Thoracic aorta (tissue), 2 donors: Measurements from ENCODE around the gene ZBTB17. TPM values are rescaled to one million over a fixed set of nuclear protein-coding genes. Genes with fewer than 3 reads are reported as not detected.
"Not testable (repeated sequence)": the region's sequence is repeated elsewhere in the genome, so short reads cannot be mapped to it uniquely, and the experiment has no call there.

Experiments
- ATAC-seq: fragments of 150-250 bp; one replicate; pipeline ENCODE4 v1.8.0; 2017; ENCODE audit warnings: low read depth; ENCODE audit not compliant: insufficient number of reproducible peaks, low FRiP score
- DNase-seq: peaks from one replicate; pipeline ENCODE4 v3.0.0-alpha.2; 2020; ENCODE audit warnings: low spot score
- H3K27ac ChIP-seq, 2 donors: fragments of 200-600 bp; sonication (generic); 1 replicate in 1 of 2; 2 replicates in 1 of 2; pipeline ENCODE4 v1.5.1; 2016; ENCODE audit warnings: mild to moderate bottlenecking in 2 of 2, moderate library complexity in 2 of 2
- H3K27me3 ChIP-seq: fragments of 200-600 bp; sonication (generic); replicated peaks from 2 replicates; pipeline ENCODE4 v1.6.0; 2016; ENCODE audit warnings: mild to moderate bottlenecking; ENCODE audit not compliant: insufficient read depth
- H3K36me3 ChIP-seq: fragments of 200-600 bp; sonication (generic); one replicate; pipeline ENCODE4 v1.5.1; 2016
- H3K4me1 ChIP-seq, 2 donors: fragments of 200-600 bp; sonication (generic); 1 replicate in 1 of 2; 2 replicates in 1 of 2; pipeline versions ENCODE4 v1.5.1 to v1.6.0; 2016; ENCODE audit warnings: low read depth in 2 of 2, mild to moderate bottlenecking in 1 of 2; ENCODE audit not compliant: control insufficient read depth in 1 of 2
- H3K4me3 ChIP-seq: fragments of 200-600 bp; sonication (generic); 2 replicates; pipeline ENCODE4 v1.5.1; 2016; ENCODE audit warnings: mild to moderate bottlenecking
- H3K9me3 ChIP-seq: fragments of 200-600 bp; sonication (generic); 2 replicates; pipeline ENCODE4 v1.5.1; 2016
- CTCF ChIP-seq: fragments of 200-600 bp; sonication (generic); IDR thresholded peaks from one replicate; pipeline ENCODE4 v1.5.1; 2019; ENCODE audit warnings: antibody characterized with exemption
- total RNA-seq, 2 donors: library from RNA; depleted of rRNA; stranded (reverse); fragments of >200 nt; gene quantifications; one replicate each; pipeline versions ENCODE4 v1.1.0 to v1.2.3, GENCODE V29; 2016

Gene ZBTB17
- total RNA-seq, 2 donors from 2014 or later: 42.9 to 46.5 TPM

- no peak overlapping the region for H3K4me3 ChIP-seq
- no peak overlapping the region for H3K27ac ChIP-seq
- no peaks in the 10 kb centered on the region for H3K9me3 ChIP-seq
- H3K36me3 ChIP-seq: peaks cover 90% of the 10 kb centered on the region
- DNase-seq: no peak
- peaks cover 3 to 16% of the 10 kb centered on the region in 2 donors for H3K4me1 ChIP-seq
- no peaks in the 10 kb centered on the region for H3K27me3 ChIP-seq
- no peak for TF ChIP-seq CTCF
- no peak for ATAC-seq
These were observed 42.2 kb downstream of the ZBTB17 start for GRCh38 chr1:15933684-15934083.

GRCh38 chr1:15932612-15933011 is 43.3 kb downstream of the ZBTB17 start:
- H3K36me3 ChIP-seq: peaks cover 92% of the 10 kb centered on the region
- no peaks in the 10 kb centered on the region for H3K27me3 ChIP-seq
- no peak overlapping the region for H3K4me3 ChIP-seq
- ATAC-seq (no peak), DNase-seq (no peak)
- H3K4me1 ChIP-seq: peaks cover 3 to 16% of the 10 kb centered on the region in 2 donors
- H3K27ac ChIP-seq: no peak overlapping the region
- no peak for TF ChIP-seq CTCF
- no peaks in the 10 kb centered on the region for H3K9me3 ChIP-seq

- no peaks in the 10 kb centered on the region for H3K27me3 ChIP-seq
- H3K4me3 ChIP-seq: no peak overlapping the region
- ATAC-seq (no peak), DNase-seq (no peak)
- H3K36me3 ChIP-seq: peaks cover 86% of the 10 kb centered on the region
- TF ChIP-seq CTCF: no peak
- peaks cover 3 to 16% of the 10 kb centered on the region in 2 donors for H3K4me1 ChIP-seq
- H3K9me3 ChIP-seq: no peaks in the 10 kb centered on the region
- H3K27ac ChIP-seq: no peak overlapping the region
These were observed 44.0 kb downstream of the ZBTB17 start for GRCh38 chr1:15931884-15932283.

GRCh38 chr1:15931401-15931800 is 44.5 kb downstream of the ZBTB17 start:
- peaks cover 82% of the 10 kb centered on the region for H3K36me3 ChIP-seq
- no peaks in the 10 kb centered on the region for H3K27me3 ChIP-seq
- no peak for DNase-seq
- TF ChIP-seq CTCF: no peak
- H3K27ac ChIP-seq: no peak overlapping the region
- no peak overlapping the region for H3K4me3 ChIP-seq
- H3K4me1 ChIP-seq: peaks cover 6 to 16% of the 10 kb centered on the region in 2 donors
- H3K9me3 ChIP-seq: no peaks in the 10 kb centered on the region
- no peak for ATAC-seq

GRCh38 chr1:15928971-15929965 is 46.6 kb downstream of the ZBTB17 start:
- no peak for DNase-seq
- TF ChIP-seq CTCF: no peak
- peaks cover 75% of the 10 kb centered on the region for H3K36me3 ChIP-seq
- H3K4me1 ChIP-seq: peaks cover 6 to 16% of the 10 kb centered on the region in 2 donors
- no peaks in the 10 kb centered on the region for H3K27me3 ChIP-seq
- no peak overlapping the region for H3K4me3 ChIP-seq
- peak overlapping the region; percentile 13 to 57 for H3K27ac ChIP-seq
- ATAC-seq: no peak
- H3K9me3 ChIP-seq: no peaks in the 10 kb centered on the region

- peaks cover 6 to 16% of the 10 kb centered on the region in 2 donors for H3K4me1 ChIP-seq
- not testable (repeated sequence) for H3K27ac ChIP-seq, H3K4me3 ChIP-seq, ATAC-seq, H3K9me3 ChIP-seq, DNase-seq, H3K27me3 ChIP-seq
- H3K36me3 ChIP-seq: peaks cover 70% of the 10 kb centered on the region
These were observed 49.5 kb downstream of the ZBTB17 start for GRCh38 chr1:15926448-15926847.
